Dendritic cell treated with granulocyte-macrophage colony-stimulating factor and Interleukin-4, amounts not matched to agents 40 ng/mL and 50 ng/mL, for 4 days (primary cell): Measurements from ENCODE around the gene MKLN1.
"Not testable (repeated sequence)": the region's sequence is repeated elsewhere in the genome, so short reads cannot be mapped to it uniquely, and the experiment has no call there.

ENCODE experiments used
- H3K27ac Mint-ChIP-seq: one replicate; pipeline ENCODE4 v1.8.0; 2022; ENCODE audit warnings: mild to moderate bottlenecking, mixed read lengths
- H3K27me3 Mint-ChIP-seq: one replicate; pipeline ENCODE4 v1.8.0; 2022; ENCODE audit warnings: mild to moderate bottlenecking, mixed read lengths
- H3K36me3 Mint-ChIP-seq: one replicate; pipeline ENCODE4 v1.8.0; 2022; ENCODE audit warnings: low read depth, mixed read lengths
- H3K4me1 Mint-ChIP-seq: one replicate; pipeline ENCODE4 v1.8.0; 2022; ENCODE audit warnings: low read depth, mixed read lengths
- H3K4me3 Mint-ChIP-seq: one replicate; pipeline ENCODE4 v1.8.0; 2022; ENCODE audit warnings: mild to moderate bottlenecking, moderate library complexity, mixed read lengths
- H3K9me3 Mint-ChIP-seq: one replicate; pipeline ENCODE4 v1.8.0; 2022; ENCODE audit warnings: mixed read lengths
- intact Hi-C: fragments of 100-400 bp; cut with micrococcal nuclease; formaldehyde crosslinking; loops from one replicate; pipeline ENCODE4 v1.15.0; 2022

Gene MKLN1

GRCh38 chr7:131455546-131455945, 127.9 kb downstream of the MKLN1 start:
- intact Hi-C loops = no loop called here
- Mint-ChIP-seq H3K4me1 (no peaks in the 10 kb centered on the region), H3K27ac (no peak overlapping the region), H3K4me3 (no peak overlapping the region), H3K36me3 (peaks cover 43% of the 10 kb centered on the region), H3K9me3 (no peaks in the 10 kb centered on the region), H3K27me3 (no peaks in the 10 kb centered on the region)

- Mint-ChIP-seq H3K4me1 (no peaks in the 10 kb centered on the region), H3K9me3 (no peaks in the 10 kb centered on the region), H3K27ac (no peak overlapping the region), H3K4me3 (no peak overlapping the region), H3K36me3 (peaks cover 44% of the 10 kb centered on the region), H3K27me3 (no peaks in the 10 kb centered on the region)
- intact Hi-C loops = no loop called here
Measured at GRCh38 chr7:131456338-131456737, 128.7 kb downstream of the MKLN1 start.

DNA sequence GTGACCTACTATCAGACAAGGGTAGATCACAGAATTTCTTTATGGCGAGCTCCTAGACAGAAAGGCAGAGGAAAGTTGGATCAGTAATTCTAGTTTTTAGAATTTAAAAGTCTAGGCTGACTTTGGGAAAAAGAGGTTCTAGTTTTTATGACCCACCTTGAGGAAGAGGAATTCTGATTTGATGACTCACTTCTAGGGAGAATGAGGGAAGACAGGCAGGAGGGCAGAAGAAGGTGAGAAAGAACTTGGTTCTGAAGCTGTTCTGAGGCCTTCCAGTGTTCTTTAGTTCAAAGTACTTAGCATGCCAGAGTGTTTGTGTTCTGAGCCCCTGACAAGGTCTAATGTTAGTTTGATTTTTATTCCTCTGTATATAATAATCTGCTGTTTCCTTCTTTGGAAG, 131.6 kb downstream of the MKLN1 start:
- intact Hi-C loops = no loop called here
- Mint-ChIP-seq H3K36me3 (peaks cover 56% of the 10 kb centered on the region), H3K9me3 (no peaks in the 10 kb centered on the region), H3K4me1 (no peaks in the 10 kb centered on the region), H3K27ac (no peak overlapping the region), H3K4me3 (no peak overlapping the region), H3K27me3 (no peaks in the 10 kb centered on the region)

- H3K27me3 Mint-ChIP-seq = no peaks in the 10 kb centered on the region
- H3K27ac Mint-ChIP-seq = no peak overlapping the region
- H3K36me3 Mint-ChIP-seq = peaks cover 40% of the 10 kb centered on the region
- no peaks in the 10 kb centered on the region for H3K4me1 Mint-ChIP-seq
- no peaks in the 10 kb centered on the region for H3K9me3 Mint-ChIP-seq
- intact Hi-C loops = no loop called here
- no peak overlapping the region for H3K4me3 Mint-ChIP-seq
Measured at GRCh38 chr7:131462059-131462458, 134.4 kb downstream of the MKLN1 start.

GRCh38 chr7:131462715-131463114, 135.0 kb downstream of the MKLN1 start:
- H3K4me1 Mint-ChIP-seq, H3K27ac Mint-ChIP-seq, H3K9me3 Mint-ChIP-seq, H3K27me3 Mint-ChIP-seq, intact Hi-C loops, H3K4me3 Mint-ChIP-seq: not testable (repeated sequence)
- H3K36me3 Mint-ChIP-seq = peaks cover 40% of the 10 kb centered on the region

- intact Hi-C loops = no loop called here
- Mint-ChIP-seq H3K36me3 (peaks cover 57% of the 10 kb centered on the region), H3K9me3 (no peaks in the 10 kb centered on the region), H3K4me1 (no peaks in the 10 kb centered on the region), H3K4me3 (no peak overlapping the region), H3K27ac (no peak overlapping the region), H3K27me3 (no peaks in the 10 kb centered on the region)
Measured at GRCh38 chr7:131466735-131467365, 139.2 kb downstream of the MKLN1 start.

DNA sequence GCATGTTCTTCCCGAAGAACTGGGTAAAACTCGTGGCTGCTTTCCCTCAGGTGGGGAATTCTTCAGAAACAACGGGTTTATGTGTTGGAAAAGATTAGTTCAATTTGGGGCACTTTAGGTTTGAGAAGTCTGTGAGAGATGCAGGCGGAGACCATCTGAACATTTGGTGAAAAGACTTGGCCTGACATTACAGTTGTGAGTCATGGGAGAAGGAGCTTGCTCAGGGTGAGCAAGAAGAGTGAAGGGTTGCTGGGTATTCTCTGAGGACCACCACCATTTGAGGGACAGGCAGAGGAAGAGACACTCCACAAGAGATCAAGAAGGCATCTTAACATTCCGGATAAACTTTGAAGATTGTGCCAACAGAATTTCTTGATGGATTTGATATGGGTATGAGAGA, 140.1 kb downstream of the MKLN1 start:
- Mint-ChIP-seq H3K4me1 (no peaks in the 10 kb centered on the region), H3K36me3 (peaks cover 59% of the 10 kb centered on the region), H3K27me3 (no peaks in the 10 kb centered on the region), H3K4me3 (no peak overlapping the region), H3K27ac (no peak overlapping the region), H3K9me3 (no peaks in the 10 kb centered on the region)
- intact Hi-C loops = no loop called here

- H3K4me1 Mint-ChIP-seq = no peaks in the 10 kb centered on the region
- no peaks in the 10 kb centered on the region for H3K9me3 Mint-ChIP-seq
- no peaks in the 10 kb centered on the region for H3K27me3 Mint-ChIP-seq
- intact Hi-C loops = no loop called here
- H3K27ac Mint-ChIP-seq = no peak overlapping the region
- no peak overlapping the region for H3K4me3 Mint-ChIP-seq
- H3K36me3 Mint-ChIP-seq = peaks cover 79% of the 10 kb centered on the region
Measured at GRCh38 chr7:131471250-131472004, 143.8 kb downstream of the MKLN1 start.

- no peaks in the 10 kb centered on the region for H3K9me3 Mint-ChIP-seq
- no peak overlapping the region for H3K4me3 Mint-ChIP-seq
- H3K27me3 Mint-ChIP-seq = no peaks in the 10 kb centered on the region
- peaks cover 63% of the 10 kb centered on the region for H3K36me3 Mint-ChIP-seq
- H3K4me1 Mint-ChIP-seq = no peaks in the 10 kb centered on the region
- intact Hi-C loops = no loop called here
- no peak overlapping the region for H3K27ac Mint-ChIP-seq
Measured at GRCh38 chr7:131476740-131477139, 149.1 kb downstream of the MKLN1 start.

- intact Hi-C loops = no loop called here
- H3K4me1 Mint-ChIP-seq = no peaks in the 10 kb centered on the region
- no peaks in the 10 kb centered on the region for H3K27me3 Mint-ChIP-seq
- no peak overlapping the region for H3K4me3 Mint-ChIP-seq
- H3K9me3 Mint-ChIP-seq = no peaks in the 10 kb centered on the region
- no peak overlapping the region for H3K27ac Mint-ChIP-seq
- H3K36me3 Mint-ChIP-seq = peaks cover 52% of the 10 kb centered on the region
Measured at GRCh38 chr7:131480384-131481315, 153.0 kb downstream of the MKLN1 start.

DNA sequence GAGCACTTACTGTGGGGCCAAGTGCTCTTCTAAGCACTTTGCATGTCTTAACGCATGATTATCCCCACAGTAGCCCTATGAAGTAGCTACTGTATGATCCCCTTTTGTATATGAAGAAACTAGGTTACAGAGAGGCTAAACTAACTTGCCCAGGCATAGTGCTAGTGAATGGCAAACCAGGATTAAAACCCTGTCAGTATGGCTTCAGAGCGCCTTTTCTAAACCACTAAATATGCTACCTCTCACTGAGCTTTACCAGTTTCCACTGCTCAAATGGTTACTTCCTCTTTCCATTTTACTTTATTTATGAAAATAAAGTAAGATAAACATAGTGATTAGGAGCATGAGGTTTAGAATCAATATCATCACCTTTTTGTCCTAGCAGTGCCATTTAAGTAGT, 155.1 kb downstream of the MKLN1 start:
- intact Hi-C loops = no loop called here
- Mint-ChIP-seq H3K27me3 (no peaks in the 10 kb centered on the region), H3K36me3 (peaks cover 51% of the 10 kb centered on the region), H3K9me3 (no peaks in the 10 kb centered on the region), H3K27ac (no peak overlapping the region), H3K4me3 (no peak overlapping the region), H3K4me1 (no peaks in the 10 kb centered on the region)

- no peak overlapping the region for H3K27ac Mint-ChIP-seq
- H3K36me3 Mint-ChIP-seq = peaks cover 58% of the 10 kb centered on the region
- H3K4me3 Mint-ChIP-seq = no peak overlapping the region
- no peaks in the 10 kb centered on the region for H3K27me3 Mint-ChIP-seq
- intact Hi-C loops = no loop called here
- no peaks in the 10 kb centered on the region for H3K9me3 Mint-ChIP-seq
- H3K4me1 Mint-ChIP-seq = no peaks in the 10 kb centered on the region
Measured at GRCh38 chr7:131483586-131483985, 155.9 kb downstream of the MKLN1 start.

DNA sequence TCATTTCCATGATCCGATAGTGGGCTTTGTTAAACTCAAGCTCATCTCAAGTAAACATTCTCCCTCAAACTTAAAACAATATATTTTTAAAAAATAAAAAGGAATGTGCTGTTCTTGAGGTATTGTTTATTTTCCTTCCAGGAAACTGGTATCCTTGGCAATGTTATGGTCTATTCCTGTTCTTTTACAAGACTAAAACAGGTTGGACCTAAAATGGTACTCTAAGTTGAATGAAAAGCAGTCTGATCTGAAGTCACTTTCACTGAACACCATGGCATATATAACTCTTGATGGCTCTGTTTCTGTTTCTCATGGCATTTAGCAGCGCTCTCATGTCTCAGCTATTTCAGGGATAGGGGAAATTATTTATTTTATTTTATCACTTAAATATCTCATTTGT, 158.7 kb downstream of the MKLN1 start:
- peaks cover 51% of the 10 kb centered on the region for H3K36me3 Mint-ChIP-seq
- H3K4me3 Mint-ChIP-seq = no peak overlapping the region
- H3K9me3 Mint-ChIP-seq = no peaks in the 10 kb centered on the region
- H3K27me3 Mint-ChIP-seq = no peaks in the 10 kb centered on the region
- intact Hi-C loops = no loop called here
- no peaks in the 10 kb centered on the region for H3K4me1 Mint-ChIP-seq
- no peak overlapping the region for H3K27ac Mint-ChIP-seq

DNA sequence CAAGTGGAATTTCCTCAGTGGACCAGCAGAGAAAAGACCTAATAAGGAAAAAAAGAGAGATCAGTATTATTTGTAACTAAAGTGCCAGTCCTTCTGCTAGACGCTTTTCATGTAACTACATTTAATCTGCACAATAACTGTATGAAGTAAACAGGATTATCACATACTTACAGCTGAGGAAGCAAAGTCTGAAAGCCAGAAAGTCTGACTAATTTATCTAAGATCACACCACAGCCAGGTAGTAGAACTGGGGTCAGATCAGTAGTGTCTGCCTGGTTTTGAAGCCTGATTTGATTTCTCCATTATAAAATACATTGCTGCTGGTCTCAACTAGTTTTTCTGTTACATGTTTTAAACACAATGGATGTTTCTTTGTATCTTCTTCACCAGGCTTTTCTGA, 159.5 kb downstream of the MKLN1 start:
- peaks cover 51% of the 10 kb centered on the region for H3K36me3 Mint-ChIP-seq

More for the DNA sequence above, 159.5 kb downstream of the MKLN1 start:
- H3K4me1 Mint-ChIP-seq = no peaks in the 10 kb centered on the region
- H3K4me3 Mint-ChIP-seq = no peak overlapping the region
- H3K27me3 Mint-ChIP-seq = no peaks in the 10 kb centered on the region
- no peaks in the 10 kb centered on the region for H3K9me3 Mint-ChIP-seq
- intact Hi-C loops = no loop called here
- no peak overlapping the region for H3K27ac Mint-ChIP-seq
